HPDE6-E6E7 (cell line): ENCODE results near the gene EIF5AL1.
"Not testable (repeated sequence)": the region's sequence is repeated elsewhere in the genome, so short reads cannot be mapped to it uniquely, and the experiment has no call there.

Experiments
- DNase-seq: peaks from one replicate; pipeline ENCODE4 v3.0.0; 2011; ENCODE audit warnings: missing footprints; ENCODE audit errors: extremely low spot score

Gene EIF5AL1

DNA sequence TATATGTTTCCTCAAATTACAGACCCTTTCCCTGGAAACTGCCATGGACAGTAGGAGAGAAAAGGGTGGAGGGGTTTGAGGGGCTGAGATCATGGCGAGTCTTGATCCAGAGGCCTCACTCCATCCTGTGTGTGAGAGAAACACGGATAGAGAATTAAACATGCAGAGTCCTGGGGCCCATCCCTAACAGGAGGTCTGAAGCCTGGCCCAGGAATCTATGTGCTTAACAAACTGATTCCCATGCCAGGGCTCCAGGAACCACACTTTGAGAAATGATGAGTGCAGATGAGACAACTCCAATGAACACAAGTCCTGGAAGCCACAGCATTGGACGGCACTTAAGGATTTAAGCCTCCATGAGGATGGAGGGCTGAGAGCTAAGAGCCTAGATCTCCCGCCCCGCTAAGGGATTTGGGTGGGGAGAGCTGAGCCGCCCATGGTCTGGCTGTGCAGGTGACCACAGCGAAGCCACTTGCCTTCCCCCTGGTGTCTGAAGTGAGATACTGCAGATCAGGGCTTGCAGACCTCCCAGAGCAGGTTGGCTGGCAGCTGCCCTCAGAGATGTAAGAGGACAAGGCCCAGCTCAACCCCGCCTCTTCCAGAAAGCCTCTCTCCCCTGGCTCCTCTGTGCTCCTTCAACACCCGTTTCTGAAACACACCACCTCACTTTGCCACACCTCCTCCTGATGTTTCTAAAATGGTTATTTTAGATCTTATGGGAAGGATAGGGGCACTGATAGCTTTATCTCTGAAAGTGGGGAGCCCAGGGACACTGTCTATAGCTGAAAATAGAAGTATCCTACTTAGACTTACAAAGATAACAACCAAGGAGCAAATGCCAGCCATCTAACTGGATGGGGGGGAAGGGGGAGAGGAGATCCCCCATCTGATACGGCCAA, 24.8 kb upstream of the EIF5AL1 start:
- DNase-seq, result peak; percentile 20

DNA sequence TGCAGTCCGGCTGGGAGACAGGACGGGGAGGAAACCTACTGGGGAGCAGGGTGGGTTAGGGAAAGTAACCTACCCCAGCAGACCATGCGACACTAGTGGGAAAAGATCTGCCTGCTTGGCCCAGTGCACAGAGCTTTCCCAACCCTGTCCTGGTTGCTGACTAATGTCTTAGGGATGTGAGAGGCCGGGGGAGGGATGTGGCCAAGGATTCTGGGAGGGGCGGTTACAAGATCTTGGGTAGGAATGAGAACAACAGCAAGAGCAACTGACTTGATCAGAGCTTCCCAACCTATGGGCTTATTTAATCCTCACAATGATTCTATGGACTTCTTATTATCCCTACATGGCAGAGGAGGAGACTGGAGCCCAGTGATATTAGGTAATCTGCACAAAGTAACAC, 24.0 kb upstream of the EIF5AL1 start:
- DNase-seq, result peak; percentile 79

DNA sequence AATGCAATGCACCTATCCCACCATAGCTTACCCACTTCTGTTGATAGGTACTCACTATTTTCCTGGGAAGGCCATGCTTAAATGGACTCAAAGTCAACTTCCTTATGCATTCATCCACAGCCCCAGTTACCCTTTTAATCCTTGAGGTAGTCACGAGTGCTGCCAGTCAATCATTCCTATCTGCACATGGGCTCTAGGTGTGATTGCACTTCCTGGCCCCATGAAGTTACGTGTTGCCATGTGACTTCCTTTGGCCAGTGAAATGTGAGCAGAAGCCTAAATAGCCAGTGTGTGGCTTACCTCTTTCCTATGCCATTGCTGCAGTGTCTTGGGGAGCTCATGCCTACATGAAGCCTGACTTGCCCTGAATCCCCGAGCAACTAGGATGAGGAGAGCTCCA, 23.5 kb upstream of the EIF5AL1 start:
- DNase-seq, result no peak

GRCh38 chr10:79490400-79491142, 21.8 kb upstream of the EIF5AL1 start:
- DNase-seq, result no peak

DNA sequence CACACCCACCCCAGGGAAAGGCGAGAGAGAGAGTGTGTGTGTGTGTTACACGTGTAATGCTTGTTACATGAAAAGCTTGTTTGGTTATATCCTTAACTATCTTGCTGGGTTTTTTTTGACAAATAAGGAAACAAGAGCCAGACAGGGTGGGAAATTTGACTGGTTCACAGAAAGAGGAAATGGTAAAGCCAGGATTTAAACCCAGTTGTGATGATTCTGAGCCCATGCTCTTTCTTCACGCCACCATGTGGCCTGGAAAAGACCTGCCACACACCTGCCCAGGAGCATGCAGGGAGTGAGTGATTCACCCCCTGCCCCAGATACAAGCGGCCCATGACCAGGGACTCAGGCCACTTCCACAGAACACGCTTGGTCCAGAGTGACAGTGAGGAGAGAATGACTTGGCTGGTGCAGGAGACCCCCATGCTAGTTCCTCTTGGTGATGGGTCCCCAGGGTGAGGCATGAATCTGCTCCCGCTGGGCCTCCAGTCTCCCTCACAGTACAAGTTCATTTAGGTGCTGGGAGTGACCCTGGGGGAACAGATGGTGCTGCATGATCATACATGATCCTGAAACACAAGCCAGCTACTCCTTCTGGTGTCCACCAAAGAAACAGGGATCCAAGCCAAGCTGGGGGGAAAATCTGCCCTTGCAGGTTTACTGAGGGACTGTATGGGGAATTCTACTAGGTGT, 21.0 kb upstream of the EIF5AL1 start:
- no peak for DNase-seq

DNA sequence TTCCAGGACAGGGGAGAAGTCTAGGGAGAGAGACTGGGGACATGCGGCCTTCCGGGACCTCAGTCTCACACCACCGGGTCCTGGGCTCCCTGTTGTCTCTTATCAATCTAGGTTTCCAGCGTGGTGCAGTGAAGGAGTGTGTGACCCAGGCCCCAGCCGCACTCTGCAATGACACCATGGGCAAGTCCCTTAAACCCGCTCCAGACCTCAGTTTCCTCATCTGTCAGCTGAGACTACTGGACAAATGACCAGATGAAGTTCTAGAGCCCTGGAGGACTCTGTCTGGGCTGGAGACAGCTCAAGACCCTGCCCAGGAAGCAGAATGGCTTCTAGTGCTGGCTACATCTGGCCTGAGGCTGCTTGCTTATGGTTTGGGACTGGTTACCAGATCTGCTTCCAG, 20.1 kb upstream of the EIF5AL1 start:
- no peak for DNase-seq

GRCh38 chr10:79492839-79493238, 19.5 kb upstream of the EIF5AL1 start:
- DNase-seq, result no peak

DNA sequence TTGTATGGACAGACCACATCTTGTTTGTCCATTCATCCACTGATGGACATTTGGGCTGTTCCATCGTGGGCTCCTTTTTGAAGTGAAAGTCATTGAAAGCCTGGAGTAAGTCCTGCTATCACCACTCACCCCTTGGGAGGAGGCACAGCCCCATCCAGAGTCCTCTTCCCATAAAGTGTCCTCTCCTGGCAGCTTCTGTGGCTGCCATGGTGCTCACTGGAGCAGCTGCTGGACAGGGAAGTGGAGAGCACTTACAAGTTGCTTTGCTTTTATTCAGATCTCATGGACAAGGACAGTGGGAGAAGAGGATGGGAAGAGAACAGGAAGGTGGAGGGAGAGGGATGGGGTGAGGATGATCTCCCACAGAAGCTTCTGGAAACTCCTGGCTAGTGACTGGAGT, 18.5 kb upstream of the EIF5AL1 start:
- DNase-seq, result no peak

DNA sequence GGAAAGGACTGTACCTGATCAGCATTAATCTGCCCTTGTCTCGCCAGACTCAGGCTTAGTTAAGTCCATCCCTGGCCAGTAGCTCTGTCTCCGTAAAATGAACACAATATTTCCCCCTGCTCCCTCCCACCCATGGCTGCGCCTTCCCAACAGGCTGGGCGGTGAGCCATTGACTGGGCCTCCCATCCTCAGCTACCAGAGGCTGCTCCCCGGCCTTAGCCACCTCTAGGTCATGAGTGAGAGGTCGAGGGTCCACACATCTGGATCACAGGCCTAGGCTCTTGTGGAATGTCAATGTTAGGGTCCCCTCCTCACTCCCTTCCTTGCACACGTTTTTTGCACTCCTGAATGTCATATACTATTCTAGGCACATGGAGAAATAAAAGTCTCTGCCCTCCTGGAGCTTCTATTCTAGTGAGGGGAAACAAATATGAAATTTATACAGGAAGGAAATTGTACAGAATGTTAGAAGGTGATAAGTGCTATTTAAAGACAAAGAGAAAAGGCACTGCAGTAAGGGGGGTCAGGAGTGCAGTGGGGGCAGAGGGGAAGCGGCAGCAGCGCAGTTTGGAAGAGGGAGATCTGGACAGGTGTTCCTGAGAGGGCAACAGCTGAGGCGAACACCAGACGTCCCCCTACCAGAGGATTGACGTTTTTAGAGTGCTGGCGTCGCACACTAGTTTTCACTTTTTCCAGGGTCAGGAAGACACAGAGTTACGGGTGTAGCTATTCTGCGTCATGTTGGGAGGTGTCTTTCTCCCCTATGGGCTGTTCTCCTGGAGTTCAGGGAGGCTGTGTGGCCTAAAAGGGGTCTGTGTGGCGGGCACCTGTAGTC, 17.2 kb upstream of the EIF5AL1 start:
- DNase-seq, result no peak

GRCh38 chr10:79495791-79496190, 16.5 kb upstream of the EIF5AL1 start:
- no peak for DNase-seq

DNA sequence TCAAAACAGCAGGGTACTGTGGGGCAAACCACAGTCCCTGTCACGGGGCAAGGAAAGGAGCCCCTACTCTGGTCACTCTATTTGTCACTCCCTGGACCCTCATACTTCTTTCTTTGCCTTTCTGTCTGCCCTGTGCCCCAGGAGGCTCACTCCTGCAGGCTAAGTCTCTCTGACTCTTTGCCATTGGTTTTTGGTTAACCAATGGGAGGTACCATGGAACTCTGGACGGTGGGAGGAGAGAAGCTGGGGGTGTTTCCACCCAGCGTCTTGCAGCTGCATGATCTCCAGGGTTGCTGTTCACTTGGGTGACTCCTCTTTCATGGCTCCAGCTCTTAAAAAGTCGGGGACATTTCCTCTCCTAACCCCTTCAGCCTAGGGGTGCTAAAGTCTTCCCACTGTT, 15.4 kb upstream of the EIF5AL1 start:
- DNase-seq, result no peak

- DNase-seq, result no peak
These were observed 14.0 kb upstream of the EIF5AL1 start for GRCh38 chr10:79498291-79498829.

- DNase-seq, result no peak
These were observed 9.6 kb upstream of the EIF5AL1 start for GRCh38 chr10:79502561-79503309.

- not testable (repeated sequence) for DNase-seq
These were observed 8.5 kb upstream of the EIF5AL1 start for GRCh38 chr10:79503787-79504186.

- DNase-seq, result not testable (repeated sequence)
These were observed 7.8 kb upstream of the EIF5AL1 start for GRCh38 chr10:79504483-79504882.

DNA sequence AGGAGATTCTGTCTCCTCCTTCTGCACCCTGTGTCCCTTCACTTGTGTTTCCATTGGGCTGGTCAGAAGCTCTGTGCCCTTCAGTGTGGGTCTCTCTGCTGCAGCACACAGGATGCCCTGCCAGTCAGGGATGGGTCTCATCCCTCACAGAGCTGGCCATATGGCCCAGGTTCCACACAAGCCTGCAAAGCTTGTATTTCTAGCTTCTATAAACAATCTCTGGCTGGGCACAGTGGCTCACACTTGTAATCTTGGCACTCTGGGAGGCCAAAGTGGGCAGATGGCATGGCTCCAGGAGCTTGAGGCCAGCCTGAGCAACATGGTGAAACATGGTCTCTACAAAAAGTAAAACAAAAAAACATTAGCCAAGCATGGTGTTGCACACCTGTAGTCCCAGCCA, 7.0 kb upstream of the EIF5AL1 start:
- DNase-seq, result not testable (repeated sequence)

DNA sequence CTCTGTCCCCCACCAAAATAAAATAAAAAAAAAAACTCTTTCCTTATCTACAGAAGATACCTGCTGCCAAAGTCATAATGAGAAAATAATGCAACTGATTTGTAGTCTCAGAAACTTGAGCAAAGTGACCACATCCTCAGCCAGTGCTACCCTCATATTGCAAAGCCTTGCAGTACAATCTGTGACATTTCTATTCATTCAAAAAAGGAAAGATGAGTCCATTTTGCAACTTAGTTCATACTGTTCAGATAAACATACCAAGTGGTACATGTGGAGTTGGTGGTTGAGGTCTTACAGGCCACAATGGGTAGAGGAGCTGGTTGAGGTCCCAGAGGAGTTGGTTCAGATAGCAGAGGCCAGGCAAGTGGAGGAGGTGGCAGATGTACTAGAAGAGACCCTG, 6.5 kb upstream of the EIF5AL1 start:
- DNase-seq, result no peak

DNA sequence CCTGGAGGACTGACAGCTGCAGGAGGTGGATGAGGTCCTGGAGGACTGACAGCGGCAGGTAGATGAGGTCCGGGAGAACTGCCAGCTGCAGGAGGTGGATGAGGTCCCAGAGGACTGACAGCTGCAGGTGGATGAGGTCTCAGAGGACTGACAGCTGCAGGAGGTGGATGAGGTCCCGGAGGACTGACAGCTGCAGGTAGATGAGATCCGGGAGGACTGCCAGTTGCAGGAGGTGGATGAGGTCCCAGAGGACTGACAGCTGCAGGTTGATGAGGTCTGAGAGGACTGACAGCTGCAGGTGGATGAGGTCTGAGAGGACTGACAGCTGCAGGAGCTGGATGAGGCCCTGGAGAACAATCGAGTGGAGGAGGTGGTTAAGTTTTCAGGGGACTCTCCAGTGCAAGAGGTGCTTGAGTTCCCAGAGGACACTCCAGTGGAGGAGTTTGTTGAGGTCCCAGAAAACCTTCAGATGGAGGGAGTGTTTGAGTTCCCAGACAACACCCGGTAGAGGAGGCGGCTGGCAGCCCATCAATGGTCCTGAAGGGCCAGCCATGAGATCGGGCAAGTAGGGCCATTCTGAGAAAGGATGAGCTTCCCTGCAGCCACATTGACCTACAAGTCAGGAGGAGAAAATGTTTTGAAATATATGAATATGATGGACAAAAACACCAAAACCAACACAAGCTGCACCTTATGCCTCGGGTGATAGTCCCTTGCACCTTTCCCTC, 4.7 kb upstream of the EIF5AL1 start:
- DNase-seq, result no peak

GRCh38 chr10:79508245-79508644, 4.1 kb upstream of the EIF5AL1 start:
- DNase-seq, result not testable (repeated sequence)
